SU-DHL-6 (cell line): Measurements from ENCODE around the gene STIP1.

ENCODE experiments used
- H2AFZ ChIP-seq: fragments of 200-600 bp; sonication (generic); 2 replicates; pipeline ENCODE4 v1.6.1; 2014; ENCODE audit warnings: low read depth, mild to moderate bottlenecking, moderate library complexity, mixed read lengths, antibody characterized with exemption, low read length; ENCODE audit not compliant: severe bottlenecking
- H3F3A ChIP-seq: fragments of 200-600 bp; shearing (Covaris generic); 2 replicates; pipeline ENCODE4 v1.6.0; 2016; ENCODE audit warnings: antibody characterized with exemption, mild to moderate bottlenecking; ENCODE audit not compliant: insufficient read depth
- H3K27ac ChIP-seq: fragments of 200-600 bp; sonication (generic); 2 replicates; pipeline ENCODE4 v1.5.1; 2016; ENCODE audit warnings: low read depth, mild to moderate bottlenecking, low read length, moderate library complexity, mixed read lengths
- H3K27me3 ChIP-seq: fragments of 200-600 bp; sonication (generic), shearing (Covaris generic); 2 replicates; pipeline ENCODE4 v1.6.0; 2014; ENCODE audit warnings: mild to moderate bottlenecking, low read length
- H3K36me3 ChIP-seq: fragments of 200-600 bp; sonication (generic); 2 replicates; pipeline ENCODE4 v1.6.1; 2014; ENCODE audit warnings: mild to moderate bottlenecking, low read length, mixed read lengths
- H3K4me2 ChIP-seq: fragments of 300-600, 200-600 bp; shearing (Covaris generic), sonication (generic); 2 replicates; pipeline ENCODE4 v1.6.0; 2014; ENCODE audit warnings: low read length, low read depth, mild to moderate bottlenecking; ENCODE audit not compliant: poor library complexity, severe bottlenecking
- H3K4me3 ChIP-seq: fragments of 200-600 bp; sonication (generic); 2 replicates; pipeline ENCODE4 v1.5.1; 2014; ENCODE audit warnings: antibody characterized with exemption, low read length, mild to moderate bottlenecking, mixed read lengths; ENCODE audit not compliant: insufficient read depth, poor library complexity, severe bottlenecking
- H3K79me2 ChIP-seq: fragments of 200-600 bp; sonication (generic); 2 replicates; pipeline ENCODE4 v1.6.1; 2014; ENCODE audit warnings: mild to moderate bottlenecking, low read length, moderate library complexity; ENCODE audit not compliant: insufficient read depth
- H3K9ac ChIP-seq: fragments of 200-600 bp; sonication (generic); 2 replicates; pipeline ENCODE4 v1.7.0; 2014; ENCODE audit warnings: mild to moderate bottlenecking, low read length
- H3K9me2 ChIP-seq: fragments of 200-600 bp; sonication (generic); replicated peaks from 2 replicates; pipeline ENCODE4 v1.6.1; 2014; ENCODE audit warnings: low read length; ENCODE audit not compliant: insufficient read depth
- H3K9me3 ChIP-seq: fragments of 200-600 bp; sonication (generic); 2 replicates; pipeline ENCODE4 v1.6.1; 2014; ENCODE audit warnings: low read length, mixed read lengths; ENCODE audit not compliant: insufficient read depth
- H4K20me1 ChIP-seq: fragments of 200-600 bp; sonication (generic); 2 replicates; pipeline ENCODE4 v1.6.1; 2014; ENCODE audit warnings: low read depth, mild to moderate bottlenecking, antibody characterized with exemption, low read length, moderate library complexity, mixed read lengths
- EZH2phosphoT487 ChIP-seq: fragments of 200-600 bp; sonication (generic), shearing (Covaris generic); conservative IDR thresholded peaks from 2 replicates; pipeline ENCODE4 v1.6.1; 2018; ENCODE audit warnings: mild to moderate bottlenecking, antibody characterized with exemption, low read length, moderate library complexity, mixed read lengths
- TF ChIP-seq, protein P1 (sequence below): fragments of 200-600 bp; sonication (generic); IDR thresholded peaks from one replicate; pipeline ENCODE4 v1.5.1; 2017; ENCODE audit warnings: antibody characterized with exemption, mild to moderate bottlenecking, low read length, moderate library complexity; ENCODE audit not compliant: insufficient read depth, poor library complexity, severe bottlenecking

Gene STIP1

DNA sequence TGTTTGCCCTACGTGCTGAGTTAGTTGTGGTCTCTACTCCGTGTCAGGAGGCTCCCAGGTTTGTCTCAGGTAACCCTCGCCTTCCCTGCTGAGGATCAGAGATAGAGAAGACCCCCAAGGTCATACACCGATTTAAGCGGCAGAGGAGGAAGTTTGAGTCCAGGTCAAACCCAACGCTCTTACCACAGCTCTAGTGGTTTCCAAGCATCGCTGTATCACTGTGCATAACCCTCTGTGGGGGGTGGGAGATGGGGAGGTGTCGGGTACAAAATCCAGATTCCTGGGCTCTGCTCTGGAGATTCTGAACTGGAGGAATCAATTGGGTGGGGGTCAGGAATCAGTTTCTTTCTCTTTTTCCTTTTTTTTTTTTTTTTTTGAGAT is 45.0 kb downstream of the STIP1 start:
- Histone ChIP-seq H3K27ac (peak overlapping the region; percentile 86), H3K4me2 (peak overlapping the region; percentile 80), H3K9me3 (no peaks in the 10 kb centered on the region), H4K20me1 (no peaks in the 10 kb centered on the region), H3K27me3 (no peaks in the 10 kb centered on the region), H3K9ac (peak overlapping the region; percentile 74), H2AFZ (peak overlapping the region; percentile 21), H3K9me2 (no peaks in the 10 kb centered on the region), H3K4me3 (peak overlapping the region; percentile 61), H3F3A (peaks cover 43% of the 10 kb centered on the region), H3K36me3 (no peaks in the 10 kb centered on the region), H3K79me2 (peaks cover 7% of the 10 kb centered on the region; the same call in 1 of the 2 replicates)
- TF ChIP-seq EZH2phosphoT487: no peak
- TF ChIP-seq, protein P1, sequence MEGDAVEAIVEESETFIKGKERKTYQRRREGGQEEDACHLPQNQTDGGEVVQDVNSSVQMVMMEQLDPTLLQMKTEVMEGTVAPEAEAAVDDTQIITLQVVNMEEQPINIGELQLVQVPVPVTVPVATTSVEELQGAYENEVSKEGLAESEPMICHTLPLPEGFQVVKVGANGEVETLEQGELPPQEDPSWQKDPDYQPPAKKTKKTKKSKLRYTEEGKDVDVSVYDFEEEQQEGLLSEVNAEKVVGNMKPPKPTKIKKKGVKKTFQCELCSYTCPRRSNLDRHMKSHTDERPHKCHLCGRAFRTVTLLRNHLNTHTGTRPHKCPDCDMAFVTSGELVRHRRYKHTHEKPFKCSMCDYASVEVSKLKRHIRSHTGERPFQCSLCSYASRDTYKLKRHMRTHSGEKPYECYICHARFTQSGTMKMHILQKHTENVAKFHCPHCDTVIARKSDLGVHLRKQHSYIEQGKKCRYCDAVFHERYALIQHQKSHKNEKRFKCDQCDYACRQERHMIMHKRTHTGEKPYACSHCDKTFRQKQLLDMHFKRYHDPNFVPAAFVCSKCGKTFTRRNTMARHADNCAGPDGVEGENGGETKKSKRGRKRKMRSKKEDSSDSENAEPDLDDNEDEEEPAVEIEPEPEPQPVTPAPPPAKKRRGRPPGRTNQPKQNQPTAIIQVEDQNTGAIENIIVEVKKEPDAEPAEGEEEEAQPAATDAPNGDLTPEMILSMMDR: no peak

DNA sequence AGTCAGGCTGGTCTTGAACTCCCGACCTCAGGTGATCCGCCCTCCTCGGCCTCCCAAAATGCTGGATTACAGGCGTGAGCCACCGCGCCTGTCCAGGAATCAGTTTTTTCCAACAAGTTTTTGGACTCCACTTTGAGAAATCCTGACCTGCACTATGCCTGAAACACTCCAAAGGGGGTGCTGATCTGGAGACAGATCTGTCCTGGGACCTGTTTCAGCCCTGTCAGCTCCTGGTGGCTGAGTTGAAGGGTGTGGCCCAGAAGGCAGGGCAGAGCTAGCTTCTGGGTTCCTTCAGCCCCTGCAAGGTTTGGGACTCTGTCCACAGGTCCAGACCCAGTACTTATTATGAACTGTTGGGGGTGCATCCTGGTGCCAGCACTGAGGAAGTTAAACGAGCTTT is 45.6 kb downstream of the STIP1 start:
- Histone ChIP-seq H3K9me3 (no peaks in the 10 kb centered on the region), H3K4me3 (no peak overlapping the region), H3K36me3 (no peaks in the 10 kb centered on the region), H3K27me3 (no peaks in the 10 kb centered on the region), H3K4me2 (peak overlapping the region; percentile 80), H3K27ac (no peak overlapping the region), H3F3A (peaks cover 39% of the 10 kb centered on the region), H3K9me2 (no peaks in the 10 kb centered on the region), H4K20me1 (no peaks in the 10 kb centered on the region), H2AFZ (no peak overlapping the region), H3K9ac (peak overlapping the region; percentile 74; the same call in 1 of the 2 replicates), H3K79me2 (peaks cover 7% of the 10 kb centered on the region; the same call in 1 of the 2 replicates)
- TF ChIP-seq, protein P1: no peak
- no peak for TF ChIP-seq EZH2phosphoT487

DNA sequence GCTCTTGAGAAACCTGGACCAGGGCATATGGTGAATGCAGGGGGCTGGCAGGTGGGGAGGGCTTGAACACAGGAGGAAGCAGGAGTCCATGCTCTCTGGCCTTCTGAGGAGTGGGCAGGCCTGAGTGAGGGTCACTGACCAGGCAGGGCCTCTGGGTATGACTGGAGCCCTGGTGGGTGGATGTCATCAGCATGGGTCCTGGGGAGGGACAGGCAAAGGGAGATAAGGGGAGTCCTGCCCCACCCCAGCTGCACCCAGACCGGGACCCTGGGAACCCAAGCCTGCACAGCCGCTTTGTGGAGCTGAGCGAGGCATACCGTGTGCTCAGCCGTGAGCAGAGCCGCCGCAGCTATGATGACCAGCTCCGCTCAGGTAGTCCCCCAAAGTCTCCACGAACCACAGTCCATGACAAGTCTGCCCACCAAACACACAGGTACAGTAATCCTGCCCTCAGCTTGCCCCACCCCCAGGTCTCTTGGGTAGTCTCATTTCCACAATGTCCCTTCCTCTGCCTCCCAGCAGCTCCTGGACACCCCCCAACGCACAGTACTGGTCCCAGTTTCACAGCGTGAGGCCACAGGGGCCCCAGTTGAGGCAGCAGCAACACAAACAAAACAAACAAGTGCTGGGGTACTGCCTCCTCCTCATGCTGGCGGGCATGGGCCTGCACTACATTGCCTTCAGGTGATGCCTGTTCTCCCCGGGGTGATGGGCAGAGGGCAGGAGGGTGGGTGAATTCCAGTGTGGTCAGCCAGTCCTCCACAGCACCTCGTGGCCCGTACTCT is 46.4 kb downstream of the STIP1 start:
- TF ChIP-seq, protein P1: no peak
- no peak for TF ChIP-seq EZH2phosphoT487
- Histone ChIP-seq H3K9me2 (no peaks in the 10 kb centered on the region), H3K79me2 (peaks cover 7% of the 10 kb centered on the region; the same call in 1 of the 2 replicates), H3K4me3 (no peak overlapping the region), H3K4me2 (no peak overlapping the region), H3K27me3 (no peaks in the 10 kb centered on the region), H3K9me3 (no peaks in the 10 kb centered on the region), H3K27ac (no peak overlapping the region), H3K9ac (no peak overlapping the region), H3F3A (peaks cover 30% of the 10 kb centered on the region), H2AFZ (no peak overlapping the region), H3K36me3 (no peaks in the 10 kb centered on the region), H4K20me1 (no peaks in the 10 kb centered on the region)
